ENCODE data around the gene GPR101.

Gene GPR101

GRCh38 chrX:137051978-137052642 lies 18.3 kb upstream of the GPR101 start:
- TF ChIP-seq TAF1 (IDR thresholded peaks at IDR 0.05; ENCODE audit: borderline replicate concordance, insufficient read depth, low read length) (no peak), FOXP2 (optimal IDR thresholded peaks at IDR 0.05; ENCODE audit: borderline replicate concordance, extremely low read depth, extremely low read length, insufficient read depth) (peak; percentile 31)

- TF ChIP-seq SIN3A (IDR thresholded peaks at IDR 0.05; ENCODE audit: borderline replicate concordance, insufficient read depth, low read length) (no peak), POLR2AphosphoS5 (IDR thresholded peaks at IDR 0.05; ENCODE audit: low read depth, low read length) (no peak), TAF1 (IDR thresholded peaks at IDR 0.05; ENCODE audit: borderline replicate concordance, insufficient read depth, low read length) (no peak), REST (IDR thresholded peaks at IDR 0.05; ENCODE audit: insufficient read depth in 1 of 2, low read depth in 2 of 2, low read length in 2 of 2) (no peak), FOXP2 (optimal IDR thresholded peaks at IDR 0.05; ENCODE audit: borderline replicate concordance, extremely low read depth, extremely low read length, insufficient read depth) (no peak)
These were observed 11.1 kb upstream of the GPR101 start for GRCh38 chrX:137044893-137045292.

GRCh38 chrX:137043736-137044135 lies 9.9 kb upstream of the GPR101 start:
- TF ChIP-seq REST (IDR thresholded peaks at IDR 0.05; ENCODE audit: insufficient read depth in 1 of 2, low read depth in 2 of 2, low read length in 2 of 2) = no peak
- TF ChIP-seq FOXP2 (optimal IDR thresholded peaks at IDR 0.05; ENCODE audit: borderline replicate concordance, extremely low read depth, extremely low read length, insufficient read depth) = no peak
- TF ChIP-seq POLR2AphosphoS5 (IDR thresholded peaks at IDR 0.05; ENCODE audit: low read depth, low read length) = no peak
- no peak for TF ChIP-seq SIN3A (IDR thresholded peaks at IDR 0.05; ENCODE audit: borderline replicate concordance, insufficient read depth, low read length)
- TF ChIP-seq TAF1 (IDR thresholded peaks at IDR 0.05; ENCODE audit: borderline replicate concordance, insufficient read depth, low read length) = no peak

GRCh38 chrX:137041329-137041728 lies 7.5 kb upstream of the GPR101 start:
- no peak for TF ChIP-seq FOXP2 (optimal IDR thresholded peaks at IDR 0.05; ENCODE audit: borderline replicate concordance, extremely low read depth, extremely low read length, insufficient read depth)
- no peak for TF ChIP-seq SIN3A (IDR thresholded peaks at IDR 0.05; ENCODE audit: borderline replicate concordance, insufficient read depth, low read length)
- no peak for TF ChIP-seq REST (IDR thresholded peaks at IDR 0.05; ENCODE audit: insufficient read depth in 1 of 2, low read depth in 2 of 2, low read length in 2 of 2)
- TF ChIP-seq POLR2AphosphoS5 (IDR thresholded peaks at IDR 0.05; ENCODE audit: low read depth, low read length) = no peak
- no peak for TF ChIP-seq TAF1 (IDR thresholded peaks at IDR 0.05; ENCODE audit: borderline replicate concordance, insufficient read depth, low read length)

GRCh38 chrX:137040113-137040794 lies 6.5 kb upstream of the GPR101 start:
- TF ChIP-seq TAF1 (IDR thresholded peaks at IDR 0.05; ENCODE audit: borderline replicate concordance, insufficient read depth, low read length) (no peak), REST (IDR thresholded peaks at IDR 0.05; ENCODE audit: insufficient read depth in 1 of 2, low read depth in 2 of 2, low read length in 2 of 2) (no peak), FOXP2 (optimal IDR thresholded peaks at IDR 0.05; ENCODE audit: borderline replicate concordance, extremely low read depth, extremely low read length, insufficient read depth) (no peak), SIN3A (IDR thresholded peaks at IDR 0.05; ENCODE audit: borderline replicate concordance, insufficient read depth, low read length) (no peak), POLR2AphosphoS5 (IDR thresholded peaks at IDR 0.05; ENCODE audit: low read depth, low read length) (no peak)

Data from PFSK-1 (cell line).